PFSK-1 (cell line): ENCODE measurements around the gene MED6.

Source experiments
- FOXP2 ChIP-seq: optimal IDR thresholded peaks from 2 replicates; pipeline ENCODE3; 2011; ENCODE audit warnings: borderline replicate concordance, control low read depth, inconsistent platforms; ENCODE audit not compliant: insufficient read depth; ENCODE audit errors: extremely low read length, extremely low read depth
- POLR2AphosphoS5 ChIP-seq: IDR thresholded peaks from 2 replicates; pipeline ENCODE4 v1.6.1; 2012; ENCODE audit warnings: low read depth, mild to moderate bottlenecking, control low read depth, low read length, moderate library complexity
- REST ChIP-seq, 2 experiments: IDR thresholded peaks; 2 replicates each; pipeline versions ENCODE4 v1.6.1 to v1.8.0; 2011 to 2012; ENCODE audit warnings: low read depth in 2 of 2, low read length in 2 of 2, control low read depth in 1 of 2, inconsistent platforms in 1 of 2, mild to moderate bottlenecking in 1 of 2, moderate library complexity in 1 of 2; ENCODE audit not compliant: insufficient read depth in 1 of 2
- SIN3A ChIP-seq: IDR thresholded peaks from 2 replicates; pipeline ENCODE4 v1.6.1; 2012; ENCODE audit warnings: mild to moderate bottlenecking, low read length, moderate library complexity, borderline replicate concordance; ENCODE audit not compliant: insufficient read depth
- TAF1 ChIP-seq: IDR thresholded peaks from 2 replicates; pipeline ENCODE4 v1.6.1; 2012; ENCODE audit warnings: low read length, control low read depth, borderline replicate concordance; ENCODE audit not compliant: insufficient read depth

MED6 gene

GRCh38 chr14:70594461-70594860 lies 6.0 kb downstream of the MED6 start:
- TF ChIP-seq POLR2AphosphoS5 (no peak), REST (IDR thresholded peaks at IDR 0.05; ENCODE audit: insufficient read depth in 1 of 2, low read depth in 2 of 2, low read length in 2 of 2) (no peak), FOXP2 (no peak), SIN3A (no peak), TAF1 (no peak)

- TF ChIP-seq TAF1 (no peak), REST (IDR thresholded peaks at IDR 0.05; ENCODE audit: insufficient read depth in 1 of 2, low read depth in 2 of 2, low read length in 2 of 2) (no peak), POLR2AphosphoS5 (no peak), FOXP2 (no peak), SIN3A (no peak)
Observed at GRCh38 chr14:70585231-70585630, 15.2 kb downstream of the MED6 start.

- TF ChIP-seq REST (IDR thresholded peaks at IDR 0.05; ENCODE audit: insufficient read depth in 1 of 2, low read depth in 2 of 2, low read length in 2 of 2), result no peak
- no peak for TF ChIP-seq POLR2AphosphoS5
- TF ChIP-seq TAF1, result no peak
- TF ChIP-seq FOXP2, result no peak
- no peak for TF ChIP-seq SIN3A
Observed at GRCh38 chr14:70576891-70577290, 23.6 kb downstream of the MED6 start.

GRCh38 chr14:70573050-70573449 lies 27.4 kb downstream of the MED6 start:
- no peak for TF ChIP-seq SIN3A
- no peak for TF ChIP-seq REST (IDR thresholded peaks at IDR 0.05; ENCODE audit: insufficient read depth in 1 of 2, low read depth in 2 of 2, low read length in 2 of 2)
- no peak for TF ChIP-seq POLR2AphosphoS5
- TF ChIP-seq TAF1, result no peak
- TF ChIP-seq FOXP2, result no peak

GRCh38 chr14:70571139-70571538 lies 29.3 kb downstream of the MED6 start:
- no peak for TF ChIP-seq POLR2AphosphoS5
- no peak for TF ChIP-seq REST (IDR thresholded peaks at IDR 0.05; ENCODE audit: insufficient read depth in 1 of 2, low read depth in 2 of 2, low read length in 2 of 2)
- no peak for TF ChIP-seq TAF1
- no peak for TF ChIP-seq FOXP2
- TF ChIP-seq SIN3A, result no peak
